Measurements from ENCODE around the gene STK32B.

Gene STK32B

DNA sequence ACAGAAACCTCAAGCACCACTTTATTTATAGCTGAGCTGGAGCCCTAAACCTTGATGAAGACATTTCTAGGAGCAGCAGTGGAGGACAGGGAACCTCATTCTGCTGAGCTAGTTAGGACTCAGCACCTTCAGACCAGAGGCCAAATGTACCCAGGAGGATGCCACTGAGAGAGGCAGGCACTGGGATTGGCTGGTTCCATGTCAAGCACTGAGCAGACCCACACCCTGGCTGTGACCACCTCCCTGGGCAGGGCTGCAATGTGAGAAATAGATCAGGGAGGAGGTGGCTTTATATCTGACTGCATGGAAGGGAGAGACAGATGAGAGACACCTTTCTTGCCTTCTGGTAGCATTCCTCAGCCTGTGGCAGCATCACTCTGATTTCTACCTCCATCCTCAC lies 304.6 kb downstream of the STK32B start:
- ChIA-PET POLR2A (no interaction called here), CTCF (interaction anchor here (0.7 kb wide), 1 partner anchor 338 kb away, joined by 3 read pairs; no protein-coding TSS in a partner anchor)
- DNase-seq (ENCODE audit: extremely low spot score) = no peak
- no peak for TF ChIP-seq BHLHE40 (IDR thresholded peaks at IDR 0.05; ENCODE audit: borderline replicate concordance)
- TF ChIP-seq L3MBTL2 (conservative IDR thresholded peaks at IDR 0.05) = no peak
- TF ChIP-seq TARDBP (IDR thresholded peaks at IDR 0.05) = no peak
- no peak for TF ChIP-seq ARNT (IDR thresholded peaks at IDR 0.05)
- TF ChIP-seq FOXK2 (IDR thresholded peaks at IDR 0.05) = no peak
- TF ChIP-seq FOXM1 (IDR thresholded peaks at IDR 0.05; ENCODE audit: borderline replicate concordance) = no peak
- TF ChIP-seq, protein P1, sequence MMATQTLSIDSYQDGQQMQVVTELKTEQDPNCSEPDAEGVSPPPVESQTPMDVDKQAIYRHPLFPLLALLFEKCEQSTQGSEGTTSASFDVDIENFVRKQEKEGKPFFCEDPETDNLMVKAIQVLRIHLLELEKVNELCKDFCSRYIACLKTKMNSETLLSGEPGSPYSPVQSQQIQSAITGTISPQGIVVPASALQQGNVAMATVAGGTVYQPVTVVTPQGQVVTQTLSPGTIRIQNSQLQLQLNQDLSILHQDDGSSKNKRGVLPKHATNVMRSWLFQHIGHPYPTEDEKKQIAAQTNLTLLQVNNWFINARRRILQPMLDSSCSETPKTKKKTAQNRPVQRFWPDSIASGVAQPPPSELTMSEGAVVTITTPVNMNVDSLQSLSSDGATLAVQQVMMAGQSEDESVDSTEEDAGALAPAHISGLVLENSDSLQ (IDR thresholded peaks at IDR 0.05) = no peak
- no peak for TF ChIP-seq LEF1 (IDR thresholded peaks at IDR 0.05; ENCODE audit: borderline replicate concordance)
- TF ChIP-seq ZNF384 (IDR thresholded peaks at IDR 0.05) = no peak
- TF ChIP-seq SP1 (IDR thresholded peaks at IDR 0.05) = no peak
- TF ChIP-seq HDGF (IDR thresholded peaks at IDR 0.05; ENCODE audit: borderline replicate concordance) = no peak
- TF ChIP-seq CTBP1 (IDR thresholded peaks at IDR 0.05; ENCODE audit: borderline replicate concordance) = no peak
- no peak for TF ChIP-seq ELF4 (IDR thresholded peaks at IDR 0.05)
- TF ChIP-seq FOXA1 (IDR thresholded peaks at IDR 0.05) = no peak
- no peak for TF ChIP-seq SUZ12 (IDR thresholded peaks at IDR 0.05)

DNA sequence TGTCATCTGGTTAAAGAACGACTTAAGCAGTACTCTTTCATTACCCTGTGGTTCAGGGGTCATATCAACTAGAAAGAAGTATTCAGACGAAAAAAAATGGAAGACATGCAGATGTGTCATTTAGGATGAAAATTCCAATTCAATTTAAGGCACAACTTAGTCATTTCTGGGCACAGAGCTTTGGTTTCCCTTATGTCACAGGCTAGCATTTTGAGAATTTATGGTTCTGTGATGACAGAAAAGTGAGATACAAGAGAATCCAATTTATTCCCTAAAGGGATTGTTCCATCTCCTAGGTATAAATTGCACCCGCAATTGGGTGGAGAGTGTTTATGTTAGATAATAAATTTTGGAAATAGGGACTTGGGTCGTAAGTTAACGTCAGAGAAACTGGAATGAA lies 306.6 kb downstream of the STK32B start:
- no peak for TF ChIP-seq BHLHE40 (IDR thresholded peaks at IDR 0.05; ENCODE audit: borderline replicate concordance)
- no peak for TF ChIP-seq HDGF (IDR thresholded peaks at IDR 0.05; ENCODE audit: borderline replicate concordance)
- no peak for TF ChIP-seq SUZ12 (IDR thresholded peaks at IDR 0.05)
- TF ChIP-seq FOXM1 (IDR thresholded peaks at IDR 0.05; ENCODE audit: borderline replicate concordance) = no peak
- TF ChIP-seq L3MBTL2 (conservative IDR thresholded peaks at IDR 0.05) = no peak
- TF ChIP-seq NFRKB (IDR thresholded peaks at IDR 0.05) = no peak
- TF ChIP-seq LEF1 (IDR thresholded peaks at IDR 0.05; ENCODE audit: borderline replicate concordance) = no peak
- TF ChIP-seq TARDBP (IDR thresholded peaks at IDR 0.05) = no peak
- no peak for TF ChIP-seq ARNT (IDR thresholded peaks at IDR 0.05)
- TF ChIP-seq, protein P1 (IDR thresholded peaks at IDR 0.05) = no peak
- TF ChIP-seq CTBP1 (IDR thresholded peaks at IDR 0.05; ENCODE audit: borderline replicate concordance) = no peak
- no peak for TF ChIP-seq ZNF384 (IDR thresholded peaks at IDR 0.05)
- no peak for TF ChIP-seq ELF4 (IDR thresholded peaks at IDR 0.05)
- TF ChIP-seq SP1 (IDR thresholded peaks at IDR 0.05) = no peak
- no peak for TF ChIP-seq FOXK2 (IDR thresholded peaks at IDR 0.05)
- ChIA-PET CTCF (no interaction called here), POLR2A (no interaction called here)
- no peak for DNase-seq (ENCODE audit: extremely low spot score)

DNA sequence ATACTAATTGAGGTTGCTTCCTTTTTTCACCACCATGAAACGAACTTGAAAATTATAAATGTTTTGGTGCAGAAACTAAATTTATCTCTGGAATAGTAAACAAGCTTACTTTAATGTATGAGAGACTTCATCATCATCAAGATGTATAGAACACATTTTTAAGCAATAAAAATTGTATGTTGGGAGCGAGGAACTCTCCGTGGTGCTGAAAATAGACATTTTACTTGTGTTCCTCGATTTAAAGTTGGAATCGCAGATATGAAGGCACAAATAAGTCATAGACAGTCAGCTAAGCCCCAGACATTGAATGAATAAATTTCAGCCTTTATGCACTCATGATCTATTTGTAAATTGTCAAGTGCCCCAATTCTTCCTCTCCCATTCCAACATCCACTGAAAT lies 310.7 kb downstream of the STK32B start:
- ChIA-PET POLR2A (no interaction called here), CTCF (no interaction called here)
- DNase-seq (ENCODE audit: extremely low spot score) = no peak
- TF ChIP-seq LEF1 (IDR thresholded peaks at IDR 0.05; ENCODE audit: borderline replicate concordance) (no peak), BHLHE40 (IDR thresholded peaks at IDR 0.05; ENCODE audit: borderline replicate concordance) (no peak), ZNF384 (IDR thresholded peaks at IDR 0.05) (no peak), FOXM1 (IDR thresholded peaks at IDR 0.05; ENCODE audit: borderline replicate concordance) (no peak), SUZ12 (IDR thresholded peaks at IDR 0.05) (no peak), SP1 (IDR thresholded peaks at IDR 0.05) (no peak), L3MBTL2 (conservative IDR thresholded peaks at IDR 0.05) (no peak), FOXA1 (IDR thresholded peaks at IDR 0.05) (no peak)
- TF ChIP-seq, protein P1 (IDR thresholded peaks at IDR 0.05) = no peak

DNA sequence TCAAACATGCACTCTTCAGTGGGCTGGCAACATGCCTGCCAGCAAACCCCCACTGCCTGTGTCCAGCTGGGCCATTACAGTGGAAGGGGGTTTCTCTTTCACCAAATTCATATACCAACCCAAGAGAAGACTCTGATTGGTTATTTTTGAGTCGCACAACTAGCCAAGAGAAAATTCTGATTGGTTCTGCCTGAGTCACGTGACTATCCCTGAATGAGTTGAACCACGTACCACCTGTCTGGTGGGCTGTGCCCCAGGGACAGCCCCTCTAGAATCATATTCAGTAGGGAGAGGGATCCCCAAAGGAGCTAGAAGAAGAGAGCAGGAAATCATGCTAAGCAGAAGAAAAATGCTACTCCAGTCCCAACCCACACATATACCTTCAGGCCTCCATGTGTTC lies 313.1 kb downstream of the STK32B start:
- no peak for TF ChIP-seq SP1 (IDR thresholded peaks at IDR 0.05)
- no peak for TF ChIP-seq CTBP1 (IDR thresholded peaks at IDR 0.05; ENCODE audit: borderline replicate concordance)
- TF ChIP-seq ELF4 (IDR thresholded peaks at IDR 0.05) = no peak
- no peak for TF ChIP-seq NFRKB (IDR thresholded peaks at IDR 0.05)
- TF ChIP-seq ARNT (IDR thresholded peaks at IDR 0.05) = no peak
- TF ChIP-seq HDGF (IDR thresholded peaks at IDR 0.05; ENCODE audit: borderline replicate concordance) = no peak
- no peak for TF ChIP-seq FOXK2 (IDR thresholded peaks at IDR 0.05)
- TF ChIP-seq LEF1 (IDR thresholded peaks at IDR 0.05; ENCODE audit: borderline replicate concordance) = no peak
- TF ChIP-seq ZNF384 (IDR thresholded peaks at IDR 0.05) = no peak
- TF ChIP-seq FOXM1 (IDR thresholded peaks at IDR 0.05; ENCODE audit: borderline replicate concordance) = no peak
- TF ChIP-seq TARDBP (IDR thresholded peaks at IDR 0.05) = no peak
- TF ChIP-seq FOXA1 (IDR thresholded peaks at IDR 0.05) = no peak
- no peak for TF ChIP-seq L3MBTL2 (conservative IDR thresholded peaks at IDR 0.05)
- ChIA-PET POLR2A (no interaction called here), CTCF (no interaction called here)
- no peak for DNase-seq (ENCODE audit: extremely low spot score)

DNA sequence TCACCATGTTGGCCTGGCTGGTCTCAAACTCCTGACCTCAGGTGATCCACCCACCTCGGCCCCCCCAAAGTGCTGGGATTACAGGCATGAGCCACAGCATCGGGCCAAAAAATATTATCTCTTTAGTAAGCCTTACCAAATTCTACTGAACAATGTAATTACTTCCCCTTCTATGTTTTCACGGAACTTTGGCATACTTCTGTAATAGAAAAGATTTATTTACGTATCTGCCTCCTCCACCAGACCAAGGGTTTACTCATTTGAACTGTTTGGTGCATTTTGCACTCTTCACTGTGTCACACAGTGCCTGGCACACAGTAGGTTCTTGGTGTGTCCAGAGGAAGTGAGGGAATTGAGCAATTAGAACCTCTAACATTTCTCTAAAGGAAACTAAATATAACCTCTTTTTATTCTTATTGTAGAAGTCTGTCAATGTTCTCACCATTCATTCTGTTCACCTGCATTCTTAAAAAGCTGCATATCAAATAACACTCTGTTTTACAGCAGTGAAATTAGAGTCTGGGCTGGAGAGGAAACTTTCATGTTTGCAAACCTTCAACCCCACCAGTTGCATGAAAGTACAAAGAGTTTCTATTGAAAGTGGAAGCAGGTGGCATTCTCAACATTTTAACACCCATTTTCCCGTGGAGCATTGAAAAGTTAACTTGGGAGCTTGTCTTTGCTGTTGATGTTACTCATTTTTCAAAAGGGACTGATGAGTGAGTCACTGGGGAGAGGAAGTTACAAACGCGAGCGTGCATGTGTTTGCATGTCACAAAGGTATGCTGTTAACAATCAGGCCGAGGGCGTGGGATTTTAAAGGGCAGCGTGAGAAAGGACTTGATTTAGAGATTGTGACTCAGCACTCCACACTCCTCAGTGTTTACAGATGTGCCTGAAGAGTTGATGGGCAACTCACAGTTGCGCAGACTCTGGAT lies 314.1 kb downstream of the STK32B start:
- ChIA-PET CTCF (no interaction called here), POLR2A (no interaction called here)
- TF ChIP-seq L3MBTL2 (conservative IDR thresholded peaks at IDR 0.05) (no peak), TARDBP (IDR thresholded peaks at IDR 0.05) (no peak), ZNF384 (IDR thresholded peaks at IDR 0.05) (no peak), FOXA1 (IDR thresholded peaks at IDR 0.05) (no peak), SUZ12 (IDR thresholded peaks at IDR 0.05) (no peak), BHLHE40 (IDR thresholded peaks at IDR 0.05; ENCODE audit: borderline replicate concordance) (no peak), CTBP1 (IDR thresholded peaks at IDR 0.05; ENCODE audit: borderline replicate concordance) (no peak)
- DNase-seq (ENCODE audit: extremely low spot score) = no peak

DNA sequence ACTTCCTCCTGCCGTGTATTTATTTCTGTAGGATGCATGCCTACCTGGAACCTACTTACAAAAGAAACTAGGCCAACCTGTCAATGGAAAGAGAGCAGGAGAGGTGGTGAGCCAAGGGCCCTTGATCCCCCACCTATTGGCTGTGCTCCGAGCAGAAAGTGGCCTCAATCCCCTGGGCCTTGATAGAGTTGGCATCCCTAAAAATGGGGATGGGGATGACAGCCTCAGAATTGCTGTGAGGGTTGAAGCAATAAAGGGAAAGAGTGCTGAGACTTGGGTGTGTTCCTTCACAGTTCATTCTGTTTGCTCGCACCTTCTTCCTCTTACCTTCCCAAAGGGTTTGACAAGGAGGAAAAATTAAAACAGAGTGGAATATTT lies 314.7 kb downstream of the STK32B start:
- ChIA-PET CTCF (no interaction called here), POLR2A (no interaction called here)

More for the DNA sequence above, 314.7 kb downstream of the STK32B start:
- TF ChIP-seq FOXK2 (IDR thresholded peaks at IDR 0.05) (no peak), TARDBP (IDR thresholded peaks at IDR 0.05) (no peak), LEF1 (IDR thresholded peaks at IDR 0.05; ENCODE audit: borderline replicate concordance) (no peak), FOXM1 (IDR thresholded peaks at IDR 0.05; ENCODE audit: borderline replicate concordance) (no peak), HDGF (IDR thresholded peaks at IDR 0.05; ENCODE audit: borderline replicate concordance) (no peak)
- no peak for DNase-seq (ENCODE audit: extremely low spot score)
